Stimulated activated naive CD4-positive, alpha-beta T cell (primary cell): ENCODE data around the gene TUFT1.
A peak's percentile ranks its signal among the peaks of the same experiment; 100 is the strongest.

ENCODE experiments used
- DNase-seq, 6 experiments: peaks; one replicate each; lab custom pipeline; 2025; lab: John Stamatoyannopoulos, UW

TUFT1 gene

DNA sequence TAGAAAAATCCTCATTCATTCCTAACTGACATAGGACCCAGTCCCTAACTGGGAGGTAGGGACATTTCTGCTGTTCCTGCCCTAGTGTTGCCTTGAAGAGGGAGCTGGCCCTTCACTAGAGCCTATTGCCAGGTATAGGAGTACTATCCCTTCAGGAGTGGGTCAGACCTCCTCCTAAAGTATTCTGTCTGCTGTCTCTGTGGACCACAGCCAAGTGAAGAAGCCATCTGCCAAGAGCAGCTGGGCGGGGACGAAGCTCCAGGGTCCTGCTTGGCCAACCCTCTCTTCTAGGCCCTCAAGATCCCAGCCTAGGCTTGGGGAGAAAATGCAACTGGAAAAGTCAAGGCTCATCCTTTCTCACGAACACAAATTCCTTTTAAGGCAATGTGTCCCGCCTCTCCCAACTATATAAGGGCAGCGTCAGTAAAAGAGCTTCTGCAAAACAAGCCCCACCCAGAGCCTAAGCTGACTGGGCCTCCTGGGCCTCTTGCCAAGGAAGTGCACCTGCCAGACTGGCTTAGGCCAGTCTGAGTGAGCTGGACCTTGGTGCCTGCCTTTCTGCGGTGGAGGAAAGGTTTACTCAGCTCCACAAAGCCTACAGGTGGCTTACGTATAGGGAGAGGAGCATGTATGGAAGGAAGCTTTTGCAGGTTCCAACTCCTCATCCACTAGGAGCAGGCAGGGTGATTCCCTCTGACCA, 638 bp upstream of the TUFT1 start:
- DNase-seq, result peak in 2 of 6 experiments; percentile 29 to 49

DNA sequence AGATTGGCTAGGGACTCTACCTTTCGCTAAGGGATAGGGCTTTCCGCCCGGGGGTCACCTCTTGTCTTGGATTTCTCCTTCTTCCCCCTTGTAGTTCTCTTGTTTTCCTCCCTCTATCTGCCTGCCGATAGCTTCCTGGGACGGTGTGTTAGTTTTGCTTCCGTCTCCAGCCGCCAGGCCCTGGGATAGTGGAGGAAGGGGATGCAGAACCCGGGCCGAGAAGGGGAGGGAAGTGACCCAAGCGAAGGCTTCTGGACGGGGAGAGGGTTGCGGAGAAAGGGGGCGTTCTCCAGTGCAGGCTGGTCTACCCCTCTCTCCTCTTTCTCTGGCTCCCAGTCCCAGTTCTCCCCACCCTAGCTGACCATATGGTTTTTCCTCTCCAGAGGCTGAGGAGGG, 871 bp downstream of the TUFT1 start:
- peak in 1 of 6 experiments; percentile 1 for DNase-seq

DNA sequence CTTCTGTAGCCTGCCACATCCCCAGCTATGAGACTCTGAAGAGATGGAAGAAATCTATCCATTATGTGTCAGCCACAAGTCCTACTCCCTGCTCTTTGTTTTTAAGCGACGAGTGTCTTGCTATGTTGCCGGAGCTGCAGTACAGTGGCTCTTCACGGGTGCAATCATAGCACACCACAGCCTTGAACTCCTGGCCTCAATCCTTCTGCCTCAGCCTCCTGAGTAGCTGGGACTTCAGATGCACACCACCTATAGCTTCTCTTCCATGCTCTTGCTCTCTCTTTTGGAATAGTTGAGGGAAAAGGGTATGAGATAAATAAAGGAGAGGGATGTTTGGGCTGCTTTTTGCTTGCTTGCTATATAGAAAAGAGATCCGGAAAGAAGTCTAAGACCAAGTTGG, 1.6 kb downstream of the TUFT1 start:
- DNase-seq, result no peak

DNA sequence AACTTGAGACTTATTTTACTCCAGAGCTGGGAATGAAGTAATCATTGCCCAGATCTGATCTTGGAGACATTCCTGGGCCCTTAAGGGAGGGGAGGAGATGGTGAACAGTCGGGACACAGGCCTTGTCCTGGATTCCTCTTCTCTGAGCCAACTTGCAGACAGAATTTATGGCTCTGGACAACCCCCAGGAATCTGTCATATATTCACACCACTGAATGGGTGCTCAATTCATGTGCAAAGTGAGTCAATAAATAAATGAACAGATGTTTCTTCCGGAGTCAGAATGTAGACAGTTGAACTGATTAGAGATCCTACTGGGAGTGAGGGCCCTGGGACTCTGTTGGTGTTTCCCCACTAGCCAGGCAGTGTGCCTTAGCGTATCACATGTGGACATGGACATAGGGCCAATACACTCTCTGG, 2.6 kb downstream of the TUFT1 start:
- DNase-seq, result no peak

DNA sequence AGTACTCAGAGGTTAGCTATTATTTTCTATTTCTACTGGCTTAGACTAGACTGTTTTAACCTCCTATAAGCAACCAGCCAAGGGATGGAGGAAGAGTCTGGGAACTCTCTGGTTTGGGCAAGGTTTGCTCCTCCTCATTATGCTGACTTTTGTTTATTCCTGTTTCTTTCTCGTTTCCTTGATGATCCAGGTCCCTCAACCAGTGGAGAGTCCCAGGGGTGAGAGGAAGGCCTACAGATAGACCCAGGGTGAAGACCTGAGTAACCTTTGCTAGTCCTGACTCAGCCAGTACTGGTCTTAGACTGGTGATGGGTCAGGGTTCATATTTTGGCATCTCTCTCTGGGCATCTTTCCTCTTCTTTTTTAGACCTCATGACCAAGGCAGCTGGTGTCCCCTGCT, 5.4 kb downstream of the TUFT1 start:
- DNase-seq, result no peak

DNA sequence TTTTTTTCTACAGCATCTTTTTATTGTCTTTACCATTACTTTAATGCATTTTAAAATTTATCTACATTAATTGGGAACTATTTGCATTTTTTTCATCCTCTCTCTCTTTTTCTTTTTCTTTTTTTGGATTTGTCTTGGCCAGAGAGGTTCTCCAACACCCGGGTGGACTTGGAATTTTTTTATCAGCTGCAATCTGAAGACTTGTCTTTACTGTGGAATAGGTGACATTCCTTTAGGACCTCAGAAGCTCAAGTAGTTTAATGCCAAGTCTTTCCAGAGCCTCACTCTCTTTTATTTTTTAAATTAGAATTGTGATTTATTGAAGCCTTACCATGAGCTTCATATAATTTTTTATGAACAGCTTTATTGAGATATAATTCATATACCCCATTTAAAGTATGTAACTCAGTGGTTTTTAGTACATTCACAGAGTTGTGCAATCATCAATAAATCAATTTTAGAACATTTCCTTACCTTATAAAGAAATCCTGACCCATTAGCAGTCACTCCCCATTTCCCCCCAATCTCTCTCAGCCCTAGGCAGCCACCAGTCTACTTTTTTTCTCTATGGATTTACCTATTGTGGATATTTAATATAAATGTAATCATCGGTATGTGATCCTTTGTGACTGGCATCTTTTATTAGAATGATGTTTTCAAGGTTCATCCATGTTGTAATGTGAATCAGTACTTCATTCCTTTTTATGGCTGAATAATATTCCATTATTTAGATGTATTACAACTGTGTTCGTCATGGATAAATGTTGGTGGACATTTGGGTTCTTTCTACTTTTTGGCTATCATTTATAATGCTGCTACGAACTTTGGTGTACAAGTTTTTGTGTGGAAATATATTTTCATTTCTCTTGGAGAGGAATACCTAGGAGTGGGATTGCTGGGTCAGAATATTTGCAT, 6.2 kb downstream of the TUFT1 start:
- DNase-seq, result no peak

DNA sequence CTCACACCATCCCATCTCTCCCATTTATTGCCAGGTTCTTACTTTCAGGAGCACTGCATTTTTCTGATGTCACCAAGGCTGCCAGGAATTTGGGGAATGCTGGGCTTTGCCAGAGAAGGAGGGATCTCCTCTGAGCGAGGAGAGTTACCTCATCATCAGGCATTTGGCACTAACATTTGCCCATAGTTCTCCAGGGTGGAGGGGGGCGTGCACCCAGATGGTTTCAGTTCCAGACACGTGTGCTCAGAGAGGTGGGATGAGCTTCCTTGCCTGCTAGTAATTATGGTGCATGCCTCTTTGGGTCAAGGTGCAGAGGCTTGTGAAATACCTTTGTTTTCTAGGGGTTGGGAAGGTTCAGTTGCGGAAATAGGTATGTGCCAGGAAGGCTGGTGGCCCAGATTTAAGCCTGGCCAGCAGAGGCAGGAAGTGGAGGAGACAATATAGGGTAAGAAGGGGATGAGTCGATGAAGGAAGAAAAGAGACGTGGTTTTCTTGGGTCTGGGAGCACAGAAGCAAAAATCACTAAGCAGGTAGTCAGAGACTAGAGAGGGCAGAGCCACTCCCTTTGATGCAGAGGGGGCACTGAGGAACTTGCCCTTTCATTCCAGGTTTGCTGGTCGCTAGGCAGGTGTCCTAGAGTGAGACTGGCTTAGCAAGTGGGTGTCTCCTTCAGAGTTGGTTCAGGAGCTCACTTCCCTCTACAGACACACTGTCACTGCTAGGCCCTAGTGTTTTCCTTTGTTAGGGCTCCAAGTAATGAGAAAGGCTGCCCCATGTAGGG, 7.2 kb downstream of the TUFT1 start:
- no peak for DNase-seq

DNA sequence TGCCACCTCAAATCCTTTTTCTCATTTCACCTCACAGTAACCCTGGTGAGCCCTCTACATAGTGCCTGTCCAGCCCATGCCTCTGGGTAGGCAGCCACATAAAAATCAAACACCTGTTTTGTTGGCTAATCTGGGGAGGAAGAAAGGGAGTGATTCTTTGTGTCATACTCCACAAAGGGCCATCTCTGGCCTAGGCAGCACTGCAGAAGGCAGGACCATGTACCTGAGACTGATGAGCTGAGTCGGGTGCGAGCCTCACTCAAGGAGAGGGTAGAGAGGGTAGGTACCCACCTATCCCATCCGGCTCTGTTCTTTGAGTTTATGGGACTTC, 7.8 kb downstream of the TUFT1 start:
- DNase-seq, result no peak

DNA sequence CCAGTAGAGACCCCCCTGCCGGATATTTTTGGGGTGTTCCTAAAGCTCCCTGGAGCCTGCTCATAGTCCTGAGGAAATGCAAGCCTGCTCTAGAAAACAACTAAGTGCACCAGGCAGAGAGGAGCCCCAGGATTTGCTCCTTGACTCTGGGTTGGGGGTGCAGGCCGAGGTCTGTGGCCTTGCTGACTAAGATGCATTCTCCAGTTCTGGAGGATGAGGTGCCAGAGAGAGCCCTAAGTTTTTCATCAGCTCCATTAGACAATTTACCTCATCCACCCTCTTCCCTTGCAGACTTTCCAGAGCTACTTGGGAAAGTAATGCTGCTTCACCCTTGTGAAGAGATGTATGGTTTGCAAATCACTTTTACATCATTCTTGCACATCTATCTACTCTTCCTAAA, 9.1 kb downstream of the TUFT1 start:
- no peak for DNase-seq

DNA sequence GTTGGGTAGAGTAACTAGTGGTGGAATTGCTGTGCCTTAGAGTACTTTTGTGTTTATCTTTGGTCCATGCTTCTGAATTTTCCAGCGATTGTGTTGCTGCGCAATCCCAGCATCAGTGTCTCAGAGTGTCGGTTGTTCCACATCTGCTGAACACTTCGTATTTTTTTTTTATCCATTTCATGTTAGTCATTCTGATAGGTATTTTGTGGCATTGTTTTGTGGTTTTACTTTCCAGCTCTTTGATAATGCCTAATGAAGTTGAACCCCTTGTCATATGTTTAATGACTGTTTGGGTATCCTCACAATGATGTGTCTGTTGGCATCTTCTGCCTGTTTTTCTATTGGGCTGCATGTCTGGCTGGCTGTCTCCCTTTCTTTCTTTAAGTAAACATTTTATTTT, 13.6 kb downstream of the TUFT1 start:
- no peak for DNase-seq

DNA sequence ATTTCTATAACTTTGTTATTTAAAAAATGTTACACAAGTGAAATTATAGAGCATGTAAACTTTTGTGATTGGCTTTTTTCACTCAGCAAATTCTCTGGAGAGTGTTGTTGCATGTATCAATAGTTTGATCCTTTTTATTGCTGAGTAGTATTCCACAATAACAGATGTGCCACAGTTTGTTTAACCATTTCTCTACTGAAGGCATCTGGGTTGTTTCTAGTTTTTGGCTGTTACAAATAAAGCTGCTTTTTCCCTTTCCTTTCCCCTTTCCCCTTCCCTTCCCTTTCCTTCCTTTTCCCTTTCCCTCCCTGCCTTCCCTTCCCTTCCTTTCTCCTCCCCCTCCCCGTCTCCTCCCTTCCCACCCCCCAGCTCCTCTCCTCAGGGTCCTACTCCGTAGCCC, 15.9 kb downstream of the TUFT1 start:
- no peak for DNase-seq

DNA sequence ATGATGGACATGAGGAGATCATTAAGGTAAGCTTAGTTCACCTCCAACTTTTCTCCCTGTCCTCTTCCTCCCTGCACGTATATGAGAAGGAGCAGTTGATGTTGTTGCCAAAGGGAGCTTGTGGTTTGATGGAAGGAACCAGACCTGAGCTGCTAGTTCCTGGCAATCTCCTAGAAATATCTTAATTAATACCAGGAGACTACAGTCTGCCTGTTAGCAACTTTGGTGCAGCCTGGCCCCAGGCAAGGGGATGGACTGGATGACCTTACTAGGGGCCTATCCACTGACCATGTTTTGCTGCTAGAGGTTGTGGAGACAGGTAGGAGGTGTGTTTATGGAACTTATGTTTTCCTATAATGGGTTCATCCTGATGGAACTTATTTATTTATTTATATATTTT, 22.6 kb downstream of the TUFT1 start:
- no peak for DNase-seq

DNA sequence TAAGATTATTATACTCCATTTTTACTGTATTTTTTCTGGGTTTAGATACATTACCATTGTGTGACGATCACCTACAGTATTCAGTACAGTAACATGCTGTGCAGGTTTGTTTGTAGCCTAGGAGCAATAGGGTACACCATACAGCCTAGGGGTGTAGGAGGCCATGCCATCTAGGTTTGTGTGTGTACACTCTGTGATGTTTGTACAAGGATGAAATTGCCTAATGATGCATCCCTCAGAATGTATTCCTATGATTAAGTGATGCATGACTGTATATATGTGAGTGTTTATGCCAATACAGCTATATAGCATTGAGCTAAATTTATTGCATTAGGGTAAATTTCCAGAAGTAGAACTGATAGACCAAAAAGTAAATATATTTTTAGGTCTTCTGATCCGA, 23.3 kb downstream of the TUFT1 start:
- DNase-seq, result no peak

DNA sequence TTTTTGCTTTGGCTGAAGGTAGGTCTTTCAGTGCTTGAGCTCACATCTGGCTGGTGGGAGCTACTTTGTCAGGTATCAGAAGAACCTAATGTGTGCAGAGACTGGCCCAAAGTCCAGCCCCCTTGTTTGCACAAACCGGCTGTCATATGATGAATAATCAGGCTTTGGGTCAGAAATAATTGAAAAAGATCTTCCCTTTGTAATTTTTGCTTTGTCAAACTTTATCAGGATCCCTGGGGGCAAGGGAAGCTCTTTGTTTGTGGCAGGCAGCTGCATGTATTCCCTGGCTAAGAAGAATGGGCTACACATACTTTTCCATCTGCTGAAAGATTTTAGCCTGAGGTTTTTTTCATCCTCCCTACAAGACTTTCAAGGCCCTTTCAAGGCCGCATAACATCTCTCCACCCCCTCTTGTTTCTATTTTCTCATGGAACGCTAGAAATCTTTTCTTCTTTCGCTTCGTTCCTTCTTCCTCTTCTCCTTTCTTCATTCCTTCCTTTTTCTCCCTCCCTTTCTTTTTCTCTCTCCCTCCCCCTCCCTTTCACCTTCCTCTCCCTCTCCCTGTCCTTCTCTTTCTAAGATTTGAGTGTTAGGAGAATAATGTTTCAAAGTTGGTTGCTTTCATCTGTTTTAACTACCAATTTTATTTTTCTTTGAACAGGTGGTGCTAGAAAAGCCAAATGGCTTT, 25.5 kb downstream of the TUFT1 start:
- DNase-seq, result no peak

DNA sequence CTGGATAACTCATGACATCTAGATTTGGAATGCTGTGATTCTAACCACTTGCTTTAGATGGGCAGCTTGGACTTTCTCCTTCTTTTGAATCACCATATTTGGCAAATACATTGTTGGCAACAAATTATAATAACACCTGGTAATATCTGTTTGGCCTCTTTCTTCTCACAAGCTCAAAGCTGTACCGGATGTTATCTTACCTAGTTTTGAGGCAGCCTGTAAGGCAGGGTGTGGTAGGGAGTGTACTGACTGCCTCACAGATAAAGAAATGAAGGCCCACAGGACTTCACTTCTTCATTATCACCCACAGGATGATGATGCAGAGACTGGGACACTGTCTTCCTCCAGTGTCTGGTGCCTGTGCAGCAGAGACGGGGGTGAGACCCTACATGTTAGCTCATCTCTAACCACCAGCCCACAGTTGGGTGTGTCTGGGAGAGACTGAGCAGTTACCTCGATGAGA, 28.5 kb downstream of the TUFT1 start:
- DNase-seq, result no peak

DNA sequence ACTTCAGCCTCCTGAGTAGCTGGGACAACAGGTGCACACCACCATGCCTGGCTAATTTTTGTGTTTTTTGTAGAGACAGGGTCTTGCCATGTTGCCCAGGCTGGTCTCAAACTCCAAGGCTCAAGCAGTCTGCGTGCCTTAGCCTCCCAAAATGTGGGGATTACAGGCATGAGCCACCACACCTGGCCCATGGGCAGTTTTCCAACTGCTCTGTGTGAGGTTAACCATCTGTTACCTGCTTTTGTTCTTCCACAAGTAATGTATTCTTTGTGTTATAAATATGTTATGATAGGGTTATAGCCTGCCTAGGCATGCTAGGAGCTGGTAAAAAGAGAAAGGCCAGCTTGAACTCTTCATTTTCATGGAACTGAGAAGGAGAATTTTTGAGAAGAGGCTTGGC, 30.7 kb downstream of the TUFT1 start:
- no peak for DNase-seq

DNA sequence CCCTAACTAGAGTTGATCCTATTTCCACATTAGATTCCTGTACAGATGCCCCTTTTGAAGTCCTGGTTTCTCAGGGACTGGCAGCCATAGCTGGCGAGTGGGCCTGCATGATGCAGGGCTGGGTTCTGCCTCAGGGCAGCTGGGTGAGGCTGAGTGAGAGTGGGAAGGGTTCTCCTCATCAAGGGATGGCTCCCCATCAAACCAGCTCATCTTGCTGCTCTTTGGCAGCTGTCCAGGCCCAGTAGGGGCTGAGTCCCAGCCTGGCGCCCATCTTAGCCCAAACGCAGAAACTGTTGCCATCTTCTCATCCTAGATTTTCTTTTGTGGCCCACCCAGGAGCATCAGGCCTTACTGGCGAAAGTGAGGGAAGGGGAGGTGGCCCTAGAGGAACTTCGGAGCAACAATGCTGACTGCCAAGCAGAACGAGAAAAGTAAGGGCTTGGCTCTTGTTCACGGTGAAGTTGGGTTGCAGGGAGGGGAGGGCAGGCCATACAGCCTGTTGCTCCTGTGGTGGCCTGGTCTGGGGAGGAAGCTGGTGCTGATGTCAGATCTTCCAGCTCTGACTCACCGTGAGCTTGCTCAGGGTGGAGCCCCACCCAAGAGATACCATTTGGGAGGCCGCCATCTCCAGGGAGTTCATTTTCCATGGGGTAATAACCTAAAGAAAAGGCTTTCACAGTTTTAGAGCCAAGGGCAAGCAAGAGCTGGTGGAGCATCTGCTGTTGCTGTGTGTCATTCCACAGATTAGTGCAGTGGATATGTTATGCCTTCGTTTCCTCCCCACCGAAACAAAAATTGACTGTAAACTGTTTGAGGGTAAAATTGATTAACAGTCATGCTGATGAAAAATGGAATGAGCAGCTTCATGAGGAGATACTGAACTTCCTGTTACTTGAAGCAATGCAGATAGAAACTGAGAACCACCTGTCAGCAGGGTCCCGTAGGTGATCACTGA, 34.7 kb downstream of the TUFT1 start:
- DNase-seq, result no peak

DNA sequence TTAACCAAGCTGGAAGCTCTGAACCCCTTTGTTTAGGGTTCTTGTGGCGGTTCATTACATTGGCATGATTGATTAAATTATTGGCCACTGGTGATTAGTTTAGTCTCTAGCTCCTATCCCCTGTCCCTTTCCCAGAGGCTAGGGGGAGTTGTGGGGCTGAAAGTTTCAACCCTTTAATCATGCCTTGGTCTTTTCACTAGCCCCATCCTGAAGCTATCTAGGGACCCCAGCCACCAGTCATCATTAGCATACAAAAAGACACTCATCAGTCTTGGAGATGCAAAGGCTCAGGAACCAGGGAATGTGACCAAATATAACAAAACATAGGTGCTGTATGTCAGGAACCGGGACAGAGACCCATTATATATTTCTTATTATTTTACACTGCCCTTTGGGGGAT, 37.1 kb downstream of the TUFT1 start:
- no peak for DNase-seq

DNA sequence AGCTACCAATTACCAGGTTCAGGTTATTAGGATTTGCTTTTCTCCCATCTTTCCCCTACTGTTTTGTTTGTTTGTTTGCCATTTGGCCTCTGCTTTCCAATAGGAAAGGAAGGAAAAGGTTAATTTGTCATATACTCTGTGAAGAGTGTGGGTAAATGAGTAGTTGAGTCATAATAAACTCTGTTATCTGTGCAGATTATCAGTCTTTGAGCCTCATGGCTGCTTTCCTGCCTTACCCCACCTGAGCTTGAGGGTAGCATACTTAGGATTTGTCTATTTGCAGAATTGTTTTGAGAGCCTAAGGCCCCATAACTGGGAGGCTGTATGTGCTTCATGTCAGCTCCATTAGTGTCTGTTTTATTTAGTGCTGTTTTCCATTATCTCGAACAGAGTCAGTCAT, 38.8 kb downstream of the TUFT1 start:
- DNase-seq, result no peak

DNA sequence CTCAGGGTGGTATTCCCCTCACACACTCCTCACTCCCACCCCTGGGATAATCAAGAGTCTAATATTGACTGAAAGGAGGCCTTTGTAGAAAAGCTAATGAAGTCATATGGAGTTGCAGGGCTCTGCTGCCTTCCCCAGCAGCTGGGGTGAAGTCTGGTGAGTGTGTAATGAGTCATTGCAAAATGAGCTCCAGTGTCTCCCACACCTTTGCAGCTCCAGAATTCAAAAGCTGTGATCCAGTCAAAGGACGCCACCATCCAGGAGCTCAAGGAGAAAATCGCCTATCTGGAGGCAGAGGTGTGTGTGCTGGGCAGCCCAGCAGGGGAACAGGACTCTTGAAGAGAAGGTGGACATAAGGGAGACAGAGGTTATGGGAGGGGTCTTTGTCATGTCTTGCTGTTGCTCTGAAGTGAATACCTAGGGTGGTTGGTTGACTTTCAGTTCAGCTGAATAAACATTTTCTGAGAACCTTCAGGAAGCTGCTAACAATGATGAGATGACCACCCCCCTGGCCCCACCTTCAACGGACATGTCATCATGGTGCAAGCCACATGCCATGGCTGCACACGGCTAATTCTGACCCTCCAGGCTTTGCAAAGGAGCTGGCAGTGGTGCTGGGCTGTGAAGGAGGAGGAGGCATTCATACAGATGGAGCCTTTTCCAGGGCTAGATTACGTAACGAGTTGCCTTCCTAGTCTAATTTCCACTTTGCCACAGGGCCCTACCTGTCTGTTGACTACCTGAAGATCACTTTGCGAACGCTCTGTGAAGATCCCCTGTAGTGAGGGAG, 39.5 kb downstream of the TUFT1 start:
- DNase-seq, result no peak
